H9 (cell line): ENCODE data around the gene KIAA1958. TPM values are rescaled to one million over a fixed set of nuclear protein-coding genes. Genes with fewer than 3 reads are reported as not detected.

ENCODE experiments used
- DNase-seq: peaks from one replicate; pipeline ENCODE4 v3.0.0-alpha.2; 2017
- H2AFZ ChIP-seq: one replicate; pipeline ENCODE4 v1.6.1; 2013; ENCODE audit warnings: mild to moderate bottlenecking, low read length, control low read depth, moderate library complexity
- H2AK5ac ChIP-seq: 2 replicates; pipeline ENCODE4 v1.6.1; 2013; ENCODE audit warnings: low read length, control low read depth, mixed read lengths; ENCODE audit not compliant: insufficient read length
- H2BK120ac ChIP-seq: one replicate; pipeline ENCODE4 v1.6.1; 2013; ENCODE audit warnings: low read depth, mild to moderate bottlenecking, low read length, control low read depth, inconsistent platforms; ENCODE audit not compliant: poor library complexity, severe bottlenecking
- H2BK12ac ChIP-seq: 2 replicates; pipeline ENCODE4 v1.6.1; 2013; ENCODE audit warnings: low read length, control low read depth, mixed read lengths, low read depth; ENCODE audit not compliant: insufficient read length
- H2BK15ac ChIP-seq: 2 replicates; pipeline ENCODE4 v1.6.1; 2013; ENCODE audit warnings: low read depth, low read length, control low read depth
- H2BK20ac ChIP-seq: one replicate; pipeline ENCODE4 v1.6.1; 2013; ENCODE audit warnings: low read depth, mild to moderate bottlenecking, low read length, control low read depth, inconsistent platforms; ENCODE audit not compliant: poor library complexity, severe bottlenecking
- H2BK5ac ChIP-seq: 2 replicates; pipeline ENCODE4 v1.6.1; 2013; ENCODE audit warnings: low read length, control low read depth, mixed read lengths; ENCODE audit not compliant: insufficient read length
- H3K14ac ChIP-seq: 2 replicates; pipeline ENCODE4 v1.6.1; 2013; ENCODE audit warnings: low read length, control low read depth; ENCODE audit not compliant: insufficient read depth
- H3K18ac ChIP-seq: 2 replicates; pipeline ENCODE4 v1.6.1; 2013; ENCODE audit warnings: low read depth, mild to moderate bottlenecking, mixed read lengths, low read length, control low read depth; ENCODE audit not compliant: insufficient read length
- H3K23ac ChIP-seq: 2 replicates; pipeline ENCODE4 v1.6.1; 2013; ENCODE audit warnings: low read length, control low read depth, mixed read lengths, low read depth; ENCODE audit not compliant: insufficient read length
- H3K23me2 ChIP-seq: 2 replicates; pipeline ENCODE4 v1.6.1; 2013; ENCODE audit warnings: low read depth, mild to moderate bottlenecking, mixed read lengths, low read length, control low read depth; ENCODE audit not compliant: insufficient read length, poor library complexity, severe bottlenecking
- H3K27ac ChIP-seq: 2 replicates; pipeline ENCODE4 v1.5.1; 2013; ENCODE audit warnings: low read length, control low read depth, mixed read lengths, low read depth; ENCODE audit not compliant: insufficient read length
- H3K27me3 ChIP-seq: 2 replicates; pipeline ENCODE4 v1.6.1; 2013; ENCODE audit warnings: low read length, control low read depth, inconsistent platforms; ENCODE audit not compliant: insufficient read depth
- H3K4ac ChIP-seq: 2 replicates; pipeline ENCODE4 v1.6.1; 2013; ENCODE audit warnings: low read depth, mild to moderate bottlenecking, control low read depth, inconsistent platforms, low read length, moderate library complexity
- H3K4me1 ChIP-seq: 2 replicates; pipeline ENCODE4 v1.6.1; 2013; ENCODE audit warnings: low read length, control low read depth, inconsistent platforms; ENCODE audit not compliant: insufficient read depth
- H3K4me2 ChIP-seq: 2 replicates; pipeline ENCODE4 v1.6.1; 2013; ENCODE audit warnings: low read length, control low read depth, mixed read lengths; ENCODE audit not compliant: insufficient read length, insufficient read depth
- H3K56ac ChIP-seq: 2 replicates; pipeline ENCODE4 v1.6.1; 2013; ENCODE audit warnings: low read depth, mild to moderate bottlenecking, mixed read lengths, low read length, control low read depth; ENCODE audit not compliant: insufficient read length
- H3K79me1 ChIP-seq: 2 replicates; pipeline ENCODE4 v1.6.1; 2013; ENCODE audit warnings: low read depth, mild to moderate bottlenecking, moderate library complexity, low read length, control low read depth, inconsistent platforms; ENCODE audit not compliant: insufficient read depth, poor library complexity, severe bottlenecking
- H3K79me2 ChIP-seq: 2 replicates; pipeline ENCODE4 v1.6.1; 2013; ENCODE audit warnings: low read length, control low read depth, inconsistent platforms; ENCODE audit not compliant: insufficient read depth
- H3K9ac ChIP-seq: 2 replicates; pipeline ENCODE4 v1.6.1; 2013; ENCODE audit warnings: low read length, control low read depth, mixed read lengths; ENCODE audit not compliant: insufficient read length; ENCODE audit errors: extremely low read depth
- H3K9me3 ChIP-seq: one replicate; pipeline ENCODE4 v1.6.1; 2013; ENCODE audit warnings: low read depth, low read length, inconsistent platforms; ENCODE audit not compliant: control insufficient read depth
- H3T11ph ChIP-seq: one replicate; pipeline ENCODE4 v1.6.1; 2013; ENCODE audit warnings: mild to moderate bottlenecking, low read length, control low read depth, inconsistent platforms
- H4K20me1 ChIP-seq: one replicate; pipeline ENCODE4 v1.6.1; 2013; ENCODE audit not compliant: control insufficient read depth, insufficient read length, insufficient read depth
- H4K5ac ChIP-seq: 2 replicates; pipeline ENCODE4 v1.6.1; 2013; ENCODE audit warnings: low read depth, mild to moderate bottlenecking, mixed read lengths, low read length, control low read depth; ENCODE audit not compliant: insufficient read length
- H4K8ac ChIP-seq: replicated peaks from 2 replicates; pipeline ENCODE4 v1.6.1; 2013; ENCODE audit warnings: low read length, control low read depth, mixed read lengths, low read depth; ENCODE audit not compliant: insufficient read length
- H4K91ac ChIP-seq: 2 replicates; pipeline ENCODE4 v1.6.1; 2013; ENCODE audit warnings: low read depth, mild to moderate bottlenecking, moderate library complexity, mixed read lengths, low read length, control low read depth; ENCODE audit not compliant: insufficient read length
- H3K27ac Mint-ChIP-seq, 3 experiments: 2 replicates in 2 of 3; 3 replicates in 1 of 3; pipeline ENCODE4 v1.8.0; 2020 to 2021; ENCODE audit warnings: mixed read lengths in 3 of 3, mild to moderate bottlenecking in 1 of 3, moderate library complexity in 1 of 3
- H3K27me3 Mint-ChIP-seq: 2 replicates; pipeline ENCODE4 v1.8.0; 2021; ENCODE audit warnings: low read depth, mild to moderate bottlenecking, moderate library complexity, mixed read lengths
- H3K36me3 Mint-ChIP-seq, 3 experiments: 2 replicates in 2 of 3; 3 replicates in 1 of 3; pipeline ENCODE4 v1.8.0; 2020 to 2021; ENCODE audit warnings: low read depth in 3 of 3, mixed read lengths in 3 of 3; ENCODE audit not compliant: insufficient read depth in 1 of 3
- H3K4me1 Mint-ChIP-seq, 2 experiments: 2 replicates each; pipeline ENCODE4 v1.8.0; 2020; ENCODE audit warnings: mixed read lengths in 2 of 2
- H3K4me3 Mint-ChIP-seq, 2 experiments: 2 replicates in 1 of 2; 3 replicates in 1 of 2; pipeline ENCODE4 v1.8.0; 2020 to 2021; ENCODE audit warnings: mild to moderate bottlenecking in 2 of 2, mixed read lengths in 2 of 2, moderate library complexity in 1 of 2
- H3K9me3 Mint-ChIP-seq, 2 experiments: 2 replicates in 1 of 2; 3 replicates in 1 of 2; pipeline ENCODE4 v1.8.0; 2020; ENCODE audit warnings: mild to moderate bottlenecking in 2 of 2, mixed read lengths in 2 of 2, moderate library complexity in 1 of 2
- CTCF ChIP-seq: fragments of 200-600 bp; sonication (generic); conservative IDR thresholded peaks from 3 replicates; pipeline ENCODE4 v1.8.0; 2021; ENCODE audit warnings: antibody characterized with exemption, mild to moderate bottlenecking
- WGBS: extraction: QIAGEN DNeasy Blood & Tissue Kit; methylation state at CpG from one replicate; pipeline ENCODE4 v1.1.7; 2013; ENCODE audit warnings: missing lambda C conversion rate, low lambda C conversion rate, mixed read lengths; ENCODE audit not compliant: insufficient read length; ENCODE audit errors: extremely low coverage; 5-methylcytosine and 5-hydroxymethylcytosine counted together
- total RNA-seq: library from RNA; stranded (reverse); gene quantifications from 2 replicates; pipeline ENCODE4 v1.2.1, GENCODE V29; 2021

The KIAA1958 gene
- total RNA-seq, 1 experiment from 2014 or later, result 34.0 TPM

GRCh38 chr9:112505607-112506006 is 19.0 kb downstream of the KIAA1958 start:
- H3K79me1 ChIP-seq, result peaks cover 12% of the 10 kb centered on the region
- H2AFZ ChIP-seq, result no peak overlapping the region
- peak overlapping the region in 2 of 3 experiments; percentile 53 to 71; a peak in 3 of 7 replicates for H3K27ac Mint-ChIP-seq
- H4K20me1 ChIP-seq, result no peaks in the 10 kb centered on the region
- H3K9ac ChIP-seq, result no peak overlapping the region
- peaks cover 18% of the 10 kb centered on the region; the same call in 1 of the 2 replicates for H3K79me2 ChIP-seq
- no peaks in the 10 kb centered on the region; the same call in 1 of the 2 replicates for H3K4me1 ChIP-seq
- H2BK120ac ChIP-seq, result no peak overlapping the region
- no peak overlapping the region for H2BK5ac ChIP-seq
- H3K4me3 Mint-ChIP-seq, result no peak overlapping the region
- no peak overlapping the region for H3K14ac ChIP-seq
- no peak overlapping the region for H2AK5ac ChIP-seq
- H4K5ac ChIP-seq, result no peak overlapping the region
- TF ChIP-seq CTCF, result no peak
- peaks cover 0 to 7% (median 0%) of the 10 kb centered on the region in 3 experiments; a peak in 2 of 7 replicates for H3K36me3 Mint-ChIP-seq
- no peaks in the 10 kb centered on the region for H3K9me3 ChIP-seq
- no peak overlapping the region for H3K27ac ChIP-seq
- no peak overlapping the region for H3T11ph ChIP-seq
- H4K91ac ChIP-seq, result no peak overlapping the region
- no peaks in the 10 kb centered on the region for H3K23me2 ChIP-seq
- peaks cover 28 to 38% of the 10 kb centered on the region in 2 experiments for H3K4me1 Mint-ChIP-seq
- no peak overlapping the region for H3K23ac ChIP-seq
- no peaks in the 10 kb centered on the region; a peak in 1 of 5 replicates for H3K9me3 Mint-ChIP-seq
- no peaks in the 10 kb centered on the region for H3K27me3 ChIP-seq
- H3K56ac ChIP-seq, result no peak overlapping the region
- no peak overlapping the region for H2BK12ac ChIP-seq
- H3K18ac ChIP-seq, result no peak overlapping the region
- DNase-seq, result no peak
- no peak overlapping the region for H3K4ac ChIP-seq
- no peaks in the 10 kb centered on the region for H3K27me3 Mint-ChIP-seq
- no CpG with 5 or more reads among the region's 4 CpGs for WGBS
- H3K4me2 ChIP-seq, result no peak overlapping the region
- H2BK20ac ChIP-seq, result no peak overlapping the region
- H2BK15ac ChIP-seq, result no peak overlapping the region
- H4K8ac ChIP-seq, result no peak overlapping the region
